Prostate gland (tissue), 2 donors: ENCODE measurements around the gene ABTB1. TPM values are rescaled to one million over a fixed set of nuclear protein-coding genes. Genes with fewer than 3 reads are reported as not detected.
"Not testable (repeated sequence)": the region's sequence is repeated elsewhere in the genome, so short reads cannot be mapped to it uniquely, and the experiment has no call there.

ENCODE experiments used
- DNase-seq: peaks from one replicate; pipeline ENCODE4 v3.0.0-alpha.2; 2019; ENCODE audit warnings: low spot score
- H3K27ac ChIP-seq, 2 donors: fragments of 200-600 bp; sonication (generic); 2 replicates each; pipeline ENCODE4 v1.5.1; 2017 to 2019
- H3K27me3 ChIP-seq: fragments of 200-600 bp; sonication (generic); replicated peaks from 2 replicates; pipeline ENCODE4 v1.5.1; 2019; ENCODE audit not compliant: insufficient read depth
- H3K36me3 ChIP-seq, 2 donors: fragments of 200-600 bp; sonication (generic); 1 replicate in 1 of 2; 2 replicates in 1 of 2; pipeline versions ENCODE4 v1.5.1 to v1.8.1; 2017 to 2019
- H3K4me1 ChIP-seq: fragments of 200-600 bp; sonication (generic); replicated peaks from 2 replicates; pipeline ENCODE4 v1.5.1; 2019
- H3K4me3 ChIP-seq, 2 donors: fragments of 200-600 bp; sonication (generic); 2 replicates each; pipeline ENCODE4 v1.5.1; 2017 to 2019
- H3K9me3 ChIP-seq: fragments of 200-600 bp; sonication (generic); 2 replicates; pipeline ENCODE4 v1.5.1; 2017
- CTCF ChIP-seq, 4 experiments: fragments of 200-600 bp in 2 of 4; fragments of 450-650 bp in 2 of 4; sonication (generic) in 2 of 4; IDR thresholded peaks; 1 replicate in 3 of 4; 2 replicates in 1 of 4; pipeline ENCODE4 v1.5.1; 2016 to 2019; ENCODE audit warnings: antibody characterized with exemption in 4 of 4, mild to moderate bottlenecking in 2 of 4, moderate library complexity in 2 of 4
- POLR2A ChIP-seq: fragments of 450-650 bp; IDR thresholded peaks from one replicate; pipeline ENCODE4 v1.6.1; 2016; ENCODE audit warnings: antibody characterized with exemption, mild to moderate bottlenecking
- POLR2AphosphoS5 ChIP-seq: sonication (generic); formaldehyde crosslinking; IDR thresholded peaks from one replicate; pipeline ENCODE4 v1.6.1; 2017; ENCODE audit warnings: antibody characterized with exemption
- WGBS: methylation state at CpG from one replicate; pipeline ENCODE4 v1.1.5; 2018; 5-methylcytosine and 5-hydroxymethylcytosine counted together
- intact Hi-C: fragments of 100-400 bp; cut with DNase I; formaldehyde crosslinking; loops from one replicate; pipeline ENCODE4 v1.14.2; 2022
- total RNA-seq, 2 donors: library from RNA; depleted of rRNA; stranded (reverse); fragments of >200 nt; gene quantifications; one replicate each; pipeline ENCODE4 v1.1.0, GENCODE V29; 2016

Gene ABTB1
- total RNA-seq, 2 donors from 2014 or later, result 33.4 to 60.2 TPM

- H3K4me1 ChIP-seq, result no peaks in the 10 kb centered on the region
- intact Hi-C loops, result no loop called here
- no peak for DNase-seq
- H3K36me3 ChIP-seq, result no peaks in the 10 kb centered on the region
- TF ChIP-seq POLR2AphosphoS5, result no peak
- TF ChIP-seq POLR2A, result no peak
- no peak for TF ChIP-seq CTCF (IDR thresholded peaks at IDR 0.05)
- no peak overlapping the region for H3K27ac ChIP-seq
- no peak overlapping the region for H3K4me3 ChIP-seq
- no peaks in the 10 kb centered on the region for H3K9me3 ChIP-seq
- no peaks in the 10 kb centered on the region for H3K27me3 ChIP-seq
These were observed 24.9 kb upstream of the ABTB1 start for GRCh38 chr3:127647845-127648204.

- TF ChIP-seq POLR2AphosphoS5, result no peak
- TF ChIP-seq CTCF (IDR thresholded peaks at IDR 0.05), result no peak
- no peak for TF ChIP-seq POLR2A
- Histone ChIP-seq H3K4me3 (no peak overlapping the region), H3K36me3 (no peaks in the 10 kb centered on the region), H3K9me3 (no peaks in the 10 kb centered on the region), H3K27me3 (no peaks in the 10 kb centered on the region), H3K27ac (no peak overlapping the region), H3K4me1 (no peaks in the 10 kb centered on the region)
- DNase-seq, result no peak
- 92% methylated on average over 4 of the region's 4 CpGs for WGBS
- intact Hi-C loops, result loop anchor here (5.0 kb wide), 2 partner anchors 42 to 172 kb away; partner anchors contain the start of gene MGLL
These were observed 22.5 kb upstream of the ABTB1 start for GRCh38 chr3:127650236-127650635.

GRCh38 chr3:127651516-127652172, 21.1 kb upstream of the ABTB1 start:
- 88% methylated on average over 8 of the region's 8 CpGs for WGBS
- H3K36me3 ChIP-seq, result no peaks in the 10 kb centered on the region
- H3K27me3 ChIP-seq, result no peaks in the 10 kb centered on the region
- no peak overlapping the region for H3K27ac ChIP-seq
- H3K4me1 ChIP-seq, result no peaks in the 10 kb centered on the region
- no peak for DNase-seq
- no peaks in the 10 kb centered on the region for H3K9me3 ChIP-seq
- no peak for TF ChIP-seq CTCF (IDR thresholded peaks at IDR 0.05)
- intact Hi-C loops, result loop anchor here (1.0 to 5.0 kb wide), 3 partner anchors 41 to 320 kb away; partner anchors contain the start of gene MGLL
- no peak overlapping the region for H3K4me3 ChIP-seq

GRCh38 chr3:127652246-127652995, 20.3 kb upstream of the ABTB1 start:
- TF ChIP-seq POLR2A (no peak), CTCF (IDR thresholded peaks at IDR 0.05) (peak; percentile 59 to 79 (median 74))
- intact Hi-C loops, result loop anchor here (1.0 to 5.0 kb wide), 3 partner anchors 40 to 319 kb away; partner anchors contain the start of gene MGLL
- Histone ChIP-seq H3K4me1 (no peaks in the 10 kb centered on the region), H3K27me3 (no peaks in the 10 kb centered on the region), H3K4me3 (no peak overlapping the region), H3K36me3 (no peaks in the 10 kb centered on the region), H3K27ac (no peak overlapping the region), H3K9me3 (no peaks in the 10 kb centered on the region)
- 65% methylated on average over 12 of the region's 13 CpGs for WGBS
- DNase-seq, result no peak

- Histone ChIP-seq H3K36me3 (no peaks in the 10 kb centered on the region), H3K4me3 (no peak overlapping the region), H3K27me3 (no peaks in the 10 kb centered on the region), H3K9me3 (no peaks in the 10 kb centered on the region), H3K27ac (no peak overlapping the region), H3K4me1 (no peaks in the 10 kb centered on the region)
- DNase-seq, result no peak
- no peak for TF ChIP-seq POLR2AphosphoS5
- no peak for TF ChIP-seq CTCF (IDR thresholded peaks at IDR 0.05)
- TF ChIP-seq POLR2A, result no peak
- WGBS, result 71% methylated on average over 4 of the region's 4 CpGs
- intact Hi-C loops, result loop anchor here (5.0 kb wide), 2 partner anchors 38 to 168 kb away; partner anchors contain the start of gene MGLL
These were observed 18.4 kb upstream of the ABTB1 start for GRCh38 chr3:127654374-127654773.

GRCh38 chr3:127654993-127655392, 17.8 kb upstream of the ABTB1 start:
- not testable (repeated sequence) for DNase-seq, H3K4me3 ChIP-seq, H3K27me3 ChIP-seq, H3K9me3 ChIP-seq, H3K27ac ChIP-seq, H3K4me1 ChIP-seq, H3K36me3 ChIP-seq
- WGBS, result 97% methylated on average over 6 of the region's 6 CpGs
- intact Hi-C loops, result loop anchor here (5.0 kb wide), 2 partner anchors 37 to 167 kb away; partner anchors contain the start of gene MGLL
